Right cardiac atrium (tissue), 5 donors: ENCODE results near the gene RICTOR. TPM values are rescaled to one million over a fixed set of nuclear protein-coding genes. Genes with fewer than 3 reads are reported as not detected.

Source experiments
- ATAC-seq, 2 donors: fragments of 200-7000 bp; cut with Tn5 transposase; one replicate each; pipeline versions ENCODE4 v1.8.0 to v1.9.1; 2020; ENCODE audit warnings: moderate library complexity in 2 of 2, mild to moderate bottlenecking in 1 of 2
- DNase-seq, 3 donors: peaks; one replicate each; pipeline ENCODE4 v3.0.0-alpha.2; 2020
- H3K27ac ChIP-seq: one replicate; pipeline ENCODE4 v1.5.1; 2013; ENCODE audit warnings: mild to moderate bottlenecking, low read length, control low read depth, moderate library complexity
- H3K27me3 ChIP-seq: one replicate; pipeline ENCODE4 v1.6.1; 2013; ENCODE audit not compliant: control insufficient read depth, insufficient read depth
- H3K4me1 ChIP-seq: one replicate; pipeline ENCODE4 v1.6.1; 2013; ENCODE audit warnings: low read length; ENCODE audit not compliant: control insufficient read depth, insufficient read depth
- H3K4me3 ChIP-seq: one replicate; pipeline ENCODE4 v1.5.1; 2013; ENCODE audit warnings: low read length, control low read depth
- H3K9me3 ChIP-seq: one replicate; pipeline ENCODE4 v1.6.1; 2013; ENCODE audit warnings: low read length; ENCODE audit not compliant: control insufficient read depth
- WGBS: extraction: QIAGEN DNeasy Blood & Tissue Kit; methylation state at CpG from one replicate; pipeline ENCODE4 v1.1.7; 2013; 5-methylcytosine and 5-hydroxymethylcytosine counted together
- intact Hi-C, 4 donors: fragments of 100-400 bp; cut with DNase I; formaldehyde crosslinking; loops; one replicate each; pipeline versions ENCODE4 v1.11.0 to v1.14.0; 2022 to 2023
- polyA plus RNA-seq: library from polyadenylated mRNA; stranded (reverse); fragments of 200-250 nt; gene quantifications from one replicate; pipeline ENCODE4 v1.2.3, GENCODE V29; 2013
- total RNA-seq, 4 donors: library from RNA; stranded (reverse); fragmentation: NEBNext Ultra II Directional; extraction: Animal tissue kit (Norgen Biotek cat#: 25700); gene quantifications; one replicate each; pipeline ENCODE4 v1.2.1, GENCODE V29; 2021
- donor health status: healthy with polysubstance abuse.
- donor health status: DM: no; HTN: yes; CAD: no.
- donor health status: DM: no; HTN: no; CAD: no.
- donor health status: DM: no; HTN: yes; CAD: no; lungs with severe emphysema.
- donor health status: DM: yes; HTN: yes; CAD: no.

RICTOR gene
- total and polyA plus RNA-seq, 5 donors: 6.6 to 43.1 (median 28.8) TPM

DNA sequence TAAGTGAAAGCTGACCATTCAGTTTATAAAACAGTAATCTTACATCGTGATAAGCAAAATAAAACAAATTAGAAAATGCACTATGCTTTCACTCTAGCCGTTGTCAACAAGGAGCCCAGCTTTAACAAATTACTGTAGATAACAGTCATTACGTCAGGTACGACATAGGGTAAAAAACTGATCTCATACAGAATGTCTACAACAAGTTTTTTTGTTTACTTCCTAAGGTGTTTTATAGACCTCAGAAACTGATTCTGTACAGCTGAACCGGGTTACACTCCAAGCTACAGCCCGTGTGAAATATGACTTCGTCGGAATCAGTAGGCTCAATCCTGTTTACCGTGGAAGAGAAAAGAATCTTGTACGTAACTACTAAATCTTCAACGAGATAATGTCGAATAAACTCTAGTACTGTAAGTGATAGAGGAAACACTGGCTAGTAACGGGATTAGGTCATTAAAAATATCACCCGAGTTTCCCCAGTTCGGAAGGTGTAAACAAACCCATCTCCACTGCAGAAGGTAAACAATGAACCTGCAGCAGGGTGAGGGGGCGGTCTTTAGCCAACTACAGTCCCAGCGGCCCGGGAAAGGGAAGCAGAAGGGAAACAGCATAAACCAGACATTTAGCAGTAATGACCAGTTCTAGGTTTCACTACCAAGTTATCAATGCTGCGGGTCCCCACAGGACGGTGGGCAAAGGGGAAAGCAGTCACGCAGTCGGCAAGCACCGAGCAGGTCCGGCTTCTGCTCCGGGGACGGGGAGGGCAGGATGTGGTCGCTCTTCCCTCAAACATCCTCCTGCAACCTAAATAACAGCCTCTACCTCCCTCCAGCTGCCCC is 1.1 kb downstream of the RICTOR start:
- intact Hi-C loops: loop anchor here in 2 of 4 donors (5.0 to 10.0 kb wide), 2 partner anchors 76 to 78 kb away; no protein-coding TSS in a partner anchor
- Histone ChIP-seq H3K27me3 (no peaks in the 10 kb centered on the region), H3K9me3 (peaks cover 1% of the 10 kb centered on the region), H3K4me1 (no peaks in the 10 kb centered on the region), H3K4me3 (peak overlapping the region; percentile 81), H3K27ac (peak overlapping the region; percentile 92)
- 3% methylated on average over 27 of the region's 27 CpGs for WGBS
- DNase-seq (peak in 1 of 3 donors; percentile 58), ATAC-seq (peak in 1 of 2 donors; percentile 3)

- DNase-seq (no peak), ATAC-seq (no peak)
- Histone ChIP-seq H3K27me3 (no peaks in the 10 kb centered on the region), H3K9me3 (no peaks in the 10 kb centered on the region), H3K4me3 (no peak overlapping the region), H3K27ac (no peak overlapping the region), H3K4me1 (peaks cover 2% of the 10 kb centered on the region)
- WGBS: 90% methylated on average over 3 of the region's 3 CpGs
- intact Hi-C loops: no loop called here
These were observed 6.1 kb downstream of the RICTOR start for GRCh38 chr5:39068099-39068498.

- intact Hi-C loops: no loop called here
- 98% methylated on average over 3 of the region's 3 CpGs for WGBS
- peaks cover 2% of the 10 kb centered on the region for H3K4me1 ChIP-seq
- H3K9me3 ChIP-seq: no peaks in the 10 kb centered on the region
- ATAC-seq: no peak
- no peak for DNase-seq
- H3K27me3 ChIP-seq: no peaks in the 10 kb centered on the region
- H3K27ac ChIP-seq: no peak overlapping the region
- H3K4me3 ChIP-seq: no peak overlapping the region
These were observed 9.7 kb downstream of the RICTOR start for GRCh38 chr5:39064450-39064849.

- 56% methylated on average over 2 of the region's 2 CpGs for WGBS
- H3K9me3 ChIP-seq: no peaks in the 10 kb centered on the region
- intact Hi-C loops: no loop called here
- peaks cover 3% of the 10 kb centered on the region for H3K4me1 ChIP-seq
- ATAC-seq (no peak), DNase-seq (no peak)
- no peak overlapping the region for H3K4me3 ChIP-seq
- no peak overlapping the region for H3K27ac ChIP-seq
- H3K27me3 ChIP-seq: no peaks in the 10 kb centered on the region
These were observed 11.2 kb downstream of the RICTOR start for GRCh38 chr5:39063037-39063436.

- no peak for ATAC-seq
- no peak for DNase-seq
- H3K4me3 ChIP-seq: no peak overlapping the region
These were observed 11.7 kb downstream of the RICTOR start for GRCh38 chr5:39062530-39062929.

DNA sequence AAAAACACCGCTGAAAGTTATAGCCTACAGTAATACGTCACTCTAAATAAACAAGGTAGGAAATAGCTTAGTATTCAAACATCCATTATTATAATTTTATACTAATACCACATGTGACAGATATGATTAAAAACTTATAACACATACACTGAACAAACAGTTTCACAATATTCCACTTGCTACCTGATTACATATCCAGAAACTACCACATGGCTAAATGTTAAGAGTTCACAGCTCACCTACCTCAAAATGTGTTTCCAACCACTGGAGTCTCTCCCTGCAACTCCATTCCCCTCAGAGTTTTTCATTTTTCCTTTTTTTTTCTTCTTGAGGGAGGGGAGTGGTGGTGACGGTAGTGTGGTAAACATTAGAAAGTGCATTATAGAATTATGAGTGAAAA is 12.1 kb downstream of the RICTOR start:
- H3K9me3 ChIP-seq: no peaks in the 10 kb centered on the region
- H3K4me1 ChIP-seq: peaks cover 3% of the 10 kb centered on the region
- H3K27ac ChIP-seq: no peak overlapping the region
- ATAC-seq (no peak), DNase-seq (no peak)
- WGBS: 78% methylated on average over 3 of the region's 3 CpGs
- intact Hi-C loops: no loop called here
- H3K27me3 ChIP-seq: no peaks in the 10 kb centered on the region
- no peak overlapping the region for H3K4me3 ChIP-seq

More at GRCh38 chr5:39062530-39062929, 11.7 kb downstream of the RICTOR start:
- intact Hi-C loops: no loop called here
- no peaks in the 10 kb centered on the region for H3K9me3 ChIP-seq
- H3K27me3 ChIP-seq: no peaks in the 10 kb centered on the region
- no peak overlapping the region for H3K27ac ChIP-seq
- peaks cover 3% of the 10 kb centered on the region for H3K4me1 ChIP-seq

- Histone ChIP-seq H3K4me1 (peaks cover 2% of the 10 kb centered on the region), H3K27ac (no peak overlapping the region), H3K27me3 (no peaks in the 10 kb centered on the region), H3K4me3 (peak overlapping the region; percentile 15), H3K9me3 (no peaks in the 10 kb centered on the region)
- 26% methylated on average over 2 of the region's 2 CpGs for WGBS
- peak in 1 of 2 donors; percentile 23 for ATAC-seq
- intact Hi-C loops: no loop called here
- no peak for DNase-seq
These were observed 15.1 kb downstream of the RICTOR start for GRCh38 chr5:39059064-39059463.

DNA sequence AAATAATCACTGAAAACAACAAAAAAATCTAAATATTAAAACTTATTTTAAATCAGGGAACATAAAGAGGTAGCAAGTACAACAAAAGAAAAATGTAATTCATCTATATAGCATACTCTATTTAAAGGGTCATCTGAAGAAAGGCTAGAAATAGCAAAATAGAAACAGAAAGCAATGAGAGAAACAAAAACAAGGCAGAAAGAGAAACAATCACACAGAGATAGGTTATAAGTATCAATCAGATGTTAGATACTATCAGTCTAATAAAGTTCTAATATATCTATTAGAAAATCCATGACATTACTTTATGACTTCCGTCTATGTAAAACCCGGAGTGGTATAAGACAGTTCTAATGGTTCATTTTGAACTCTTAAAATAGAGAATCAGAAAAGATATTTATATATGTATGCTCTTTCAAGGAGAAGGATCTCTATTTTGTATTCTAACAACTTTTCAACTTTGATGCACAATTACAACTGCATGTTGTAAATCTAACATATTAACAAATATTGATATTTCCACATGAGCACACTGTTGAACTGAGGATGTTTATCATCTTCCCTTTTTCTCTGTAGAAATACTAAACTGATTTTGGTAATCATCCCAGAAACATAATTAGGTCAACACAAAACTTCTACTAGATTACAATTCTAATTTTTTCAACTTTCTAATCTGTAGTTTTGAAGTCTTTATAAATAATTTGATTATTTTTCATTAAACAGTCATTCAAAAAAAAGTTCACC is 15.8 kb downstream of the RICTOR start:
- Histone ChIP-seq H3K4me3 (peak overlapping the region; percentile 48), H3K27ac (no peak overlapping the region), H3K9me3 (no peaks in the 10 kb centered on the region), H3K4me1 (peaks cover 2% of the 10 kb centered on the region), H3K27me3 (no peaks in the 10 kb centered on the region)
- DNase-seq: no peak
- ATAC-seq: no peak
- WGBS: 55% methylated on average over 2 of the region's 2 CpGs
- intact Hi-C loops: no loop called here

DNA sequence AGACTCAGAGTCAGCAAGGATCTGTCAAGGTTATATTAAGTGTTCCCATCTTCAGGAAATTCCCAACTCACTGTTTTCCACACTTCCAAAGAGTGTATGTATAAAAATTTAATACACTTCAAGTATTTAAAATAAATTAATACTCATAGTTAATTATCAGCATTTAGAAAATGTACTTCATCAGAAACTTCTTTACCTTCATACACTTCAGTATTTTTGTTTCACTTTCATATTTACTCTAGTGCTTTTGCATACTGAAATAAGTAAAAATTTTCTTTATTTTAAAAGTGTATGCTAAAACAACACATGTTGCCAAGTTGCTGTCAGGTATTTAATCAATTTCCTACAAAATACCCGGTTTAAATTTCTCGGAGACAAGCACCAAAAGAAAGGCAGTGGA is 16.5 kb downstream of the RICTOR start:
- DNase-seq (no peak), ATAC-seq (no peak)
- intact Hi-C loops: no loop called here
- WGBS: 26% methylated on average over 2 of the region's 2 CpGs
- H3K27ac ChIP-seq: no peak overlapping the region
- no peaks in the 10 kb centered on the region for H3K27me3 ChIP-seq
- H3K4me3 ChIP-seq: peak overlapping the region; percentile 48
- no peaks in the 10 kb centered on the region for H3K9me3 ChIP-seq
- H3K4me1 ChIP-seq: peaks cover 2% of the 10 kb centered on the region

DNA sequence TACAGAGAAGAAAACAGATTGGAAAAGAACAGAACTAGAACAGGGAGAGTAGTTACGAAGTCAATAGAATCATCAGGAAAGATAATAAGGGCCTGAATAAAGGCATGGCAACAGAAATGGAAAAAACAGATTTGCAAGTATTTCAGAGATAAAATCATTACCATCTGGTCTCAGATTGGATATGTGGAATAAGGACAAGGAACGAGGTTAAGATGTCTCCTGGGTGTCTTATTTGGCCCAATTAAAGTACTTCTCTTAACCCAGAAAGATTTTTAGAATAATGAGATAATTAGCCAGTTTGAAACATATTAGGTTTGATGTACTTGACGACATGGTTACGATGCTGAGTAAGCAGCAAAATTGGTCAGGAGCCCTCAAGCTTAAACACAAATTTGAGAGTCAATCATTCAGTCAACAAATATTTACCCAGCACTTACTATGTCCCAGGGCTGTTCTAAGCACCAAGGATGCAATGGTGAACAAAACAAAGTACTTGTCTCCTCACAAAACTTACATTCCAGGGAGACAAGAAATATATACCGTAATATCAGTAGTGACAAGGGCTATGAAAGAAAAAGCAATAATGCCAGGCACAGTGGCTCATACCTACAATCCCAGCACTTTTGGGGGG is 18.3 kb downstream of the RICTOR start:
- no peak overlapping the region for H3K27ac ChIP-seq
- H3K4me1 ChIP-seq: peaks cover 2% of the 10 kb centered on the region
- DNase-seq (no peak), ATAC-seq (no peak)
- 78% methylated on average over 5 of the region's 5 CpGs for WGBS
- H3K27me3 ChIP-seq: no peaks in the 10 kb centered on the region
- H3K4me3 ChIP-seq: no peak overlapping the region
- intact Hi-C loops: no loop called here
- no peaks in the 10 kb centered on the region for H3K9me3 ChIP-seq
